IPS DF 6.9 (cell line): Measurements from ENCODE around the gene PDZD2.

ENCODE experiments used
- DNase-seq: peaks from one replicate; pipeline ENCODE4 v3.0.0-alpha.2; 2013; ENCODE audit warnings: low read depth, low spot score
- H3K27ac ChIP-seq: one replicate; pipeline ENCODE4 v1.5.1; 2013; ENCODE audit warnings: low read length, control low read depth
- H3K27me3 ChIP-seq: 2 replicates; pipeline ENCODE4 v1.6.1; 2013; ENCODE audit warnings: mild to moderate bottlenecking, low read length; ENCODE audit not compliant: control insufficient read depth, insufficient read depth
- H3K36me3 ChIP-seq: 2 replicates; pipeline ENCODE4 v1.6.1; 2013; ENCODE audit warnings: low read length; ENCODE audit not compliant: control insufficient read depth, insufficient read depth
- H3K4me1 ChIP-seq: 2 replicates; pipeline ENCODE4 v1.6.1; 2013; ENCODE audit warnings: low read length; ENCODE audit not compliant: control insufficient read depth, insufficient read depth
- H3K4me3 ChIP-seq: 2 replicates; pipeline ENCODE4 v1.5.1; 2013; ENCODE audit warnings: mild to moderate bottlenecking, low read length
- H3K9me3 ChIP-seq: 2 replicates; pipeline ENCODE4 v1.6.1; 2013; ENCODE audit warnings: low read length, inconsistent platforms; ENCODE audit not compliant: control insufficient read depth, insufficient read depth
- WGBS: extraction: QIAGEN DNeasy Blood & Tissue Kit; methylation state at CpG from one replicate; pipeline ENCODE4 v1.1.7; 2013; ENCODE audit warnings: mixed read lengths, missing lambda C conversion rate; ENCODE audit not compliant: insufficient read length, insufficient coverage; 5-methylcytosine and 5-hydroxymethylcytosine counted together

Gene PDZD2

GRCh38 chr5:31707329-31707728 lies 68.4 kb downstream of the PDZD2 start:
- Histone ChIP-seq H3K36me3 (no peaks in the 10 kb centered on the region), H3K27ac (no peak overlapping the region), H3K27me3 (no peaks in the 10 kb centered on the region), H3K9me3 (no peaks in the 10 kb centered on the region), H3K4me1 (0 out of 2 replicates have a peak, but pooled peaks cover 1% of the 10 kb centered on the region), H3K4me3 (no peak overlapping the region)
- no peak for DNase-seq
- WGBS, result no CpG with 5 or more reads among the region's 4 CpGs

DNA sequence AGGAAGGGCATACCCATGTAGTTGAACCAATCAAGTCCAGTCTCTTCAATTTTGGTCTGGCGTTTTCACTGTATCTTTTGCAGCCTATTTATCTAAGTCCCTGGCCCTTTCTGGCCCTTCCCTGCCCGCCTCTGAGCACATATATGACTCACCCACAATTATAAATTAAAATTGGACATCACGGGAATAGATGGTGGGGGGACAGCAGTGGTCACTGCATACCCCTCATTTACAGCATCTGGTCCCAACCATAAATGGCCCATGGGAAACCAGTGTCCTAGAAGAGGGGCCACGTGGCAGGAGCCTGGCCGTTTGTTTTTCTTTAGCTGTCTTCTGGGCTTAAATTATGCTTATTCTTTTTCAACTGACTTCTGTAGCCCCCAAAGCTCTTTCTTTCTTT lies 69.2 kb downstream of the PDZD2 start:
- no CpG with 5 or more reads among the region's 5 CpGs for WGBS
- DNase-seq, result no peak
- Histone ChIP-seq H3K27me3 (no peaks in the 10 kb centered on the region), H3K9me3 (no peaks in the 10 kb centered on the region), H3K36me3 (no peaks in the 10 kb centered on the region), H3K4me1 (0 out of 2 replicates have a peak, but pooled peaks cover 1% of the 10 kb centered on the region), H3K27ac (no peak overlapping the region), H3K4me3 (no peak overlapping the region)

DNA sequence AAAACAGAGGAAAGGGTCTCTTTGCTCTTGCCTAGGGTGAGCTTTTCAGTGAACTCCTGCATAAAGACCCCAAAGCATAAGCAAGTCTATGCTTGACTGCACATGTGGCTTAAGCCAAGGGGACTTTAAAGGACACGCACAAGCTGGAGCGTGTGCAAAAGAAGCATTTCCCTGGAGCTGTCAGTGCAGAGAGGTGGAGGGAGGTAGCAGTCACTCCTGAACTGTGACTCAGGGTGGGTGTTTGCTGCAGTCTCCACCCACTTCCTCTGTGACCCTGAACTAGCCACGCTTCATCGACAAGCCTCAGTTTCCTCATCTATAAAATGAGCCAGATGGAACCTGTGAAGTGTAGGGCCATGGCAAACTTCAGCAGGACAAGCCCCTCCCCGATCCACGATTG lies 72.4 kb downstream of the PDZD2 start:
- Histone ChIP-seq H3K27me3 (no peaks in the 10 kb centered on the region), H3K4me1 (0 out of 2 replicates have a peak, but pooled peaks cover 1% of the 10 kb centered on the region), H3K9me3 (no peaks in the 10 kb centered on the region), H3K36me3 (no peaks in the 10 kb centered on the region), H3K27ac (no peak overlapping the region), H3K4me3 (no peak overlapping the region)
- no peak for DNase-seq
- no CpG with 5 or more reads among the region's 6 CpGs for whole genome bisulfite sequencing

DNA sequence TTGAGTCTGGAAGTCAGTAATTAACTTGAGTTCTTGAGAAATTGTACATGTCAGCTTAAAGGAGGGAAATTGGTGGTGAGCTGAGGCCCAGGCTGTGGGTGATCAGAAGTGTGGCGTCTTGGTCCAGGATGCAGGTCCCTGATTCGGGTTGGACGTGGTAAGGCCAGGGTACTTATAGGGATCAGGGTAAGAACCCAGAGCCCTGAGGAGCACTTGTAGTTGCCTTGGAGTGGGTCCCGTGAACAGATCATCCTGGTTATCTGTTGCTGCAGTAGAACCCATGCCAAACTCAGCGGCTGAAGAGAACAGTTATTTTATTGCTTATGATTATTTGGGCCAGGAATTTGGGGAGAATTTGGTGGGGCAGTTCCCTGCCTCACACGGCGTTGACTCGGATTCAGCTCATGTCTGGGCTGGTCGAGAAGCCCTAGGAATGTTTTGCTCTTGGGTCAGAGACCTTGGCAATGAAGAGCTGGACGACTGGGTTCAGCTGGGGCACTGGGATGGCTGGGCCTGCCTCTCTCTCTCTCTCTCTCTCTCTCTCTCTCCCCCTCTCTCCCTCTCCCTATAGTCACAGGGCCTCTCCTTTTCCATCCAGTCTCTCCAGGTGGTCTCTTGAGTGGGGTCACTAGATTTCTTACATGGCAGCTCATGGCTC lies 73.1 kb downstream of the PDZD2 start:
- Histone ChIP-seq H3K4me3 (no peak overlapping the region), H3K36me3 (no peaks in the 10 kb centered on the region), H3K9me3 (no peaks in the 10 kb centered on the region), H3K4me1 (0 out of 2 replicates have a peak, but pooled peaks cover 1% of the 10 kb centered on the region), H3K27me3 (no peaks in the 10 kb centered on the region), H3K27ac (no peak overlapping the region)
- no peak for DNase-seq
- no CpG with 5 or more reads among the region's 10 CpGs for WGBS

- H3K27ac ChIP-seq, result no peak overlapping the region
- peaks cover 6% of the 10 kb centered on the region for H3K4me1 ChIP-seq
- no peak for DNase-seq
- no peaks in the 10 kb centered on the region for H3K36me3 ChIP-seq
- no peak overlapping the region for H3K4me3 ChIP-seq
- H3K27me3 ChIP-seq, result no peaks in the 10 kb centered on the region
- 0 out of 2 replicates have a peak, but pooled peaks cover 1% of the 10 kb centered on the region for H3K9me3 ChIP-seq
- WGBS, result no CpG with 5 or more reads among the region's 7 CpGs
Observed at GRCh38 chr5:31717561-31717960, 78.6 kb downstream of the PDZD2 start.

DNA sequence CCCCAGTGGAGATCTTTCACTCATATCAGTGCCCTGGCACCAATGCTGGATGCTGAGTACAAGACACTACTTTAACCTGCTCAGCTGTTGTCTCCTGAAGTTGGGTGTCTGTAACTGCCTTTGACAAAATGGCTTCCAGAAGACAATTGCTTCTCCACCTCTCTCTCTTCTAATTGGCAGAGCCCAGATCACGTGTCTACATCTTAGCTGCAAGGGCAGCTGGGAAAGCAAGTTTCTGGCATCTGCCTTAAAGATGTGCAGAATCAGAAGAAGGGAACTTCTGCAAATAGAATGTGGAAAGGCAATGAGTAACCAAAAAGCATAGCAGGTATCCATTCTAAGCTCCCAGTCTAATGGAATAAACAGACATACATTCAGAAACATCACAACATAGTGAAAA lies 81.1 kb downstream of the PDZD2 start:
- peaks cover 4% of the 10 kb centered on the region for H3K4me1 ChIP-seq
- H3K4me3 ChIP-seq, result no peak overlapping the region
- WGBS, result no CpG with 5 or more reads among the region's 1 CpG
- no peak overlapping the region for H3K27ac ChIP-seq
- 0 out of 2 replicates have a peak, but pooled peaks cover 1% of the 10 kb centered on the region for H3K9me3 ChIP-seq
- no peak for DNase-seq
- H3K36me3 ChIP-seq, result no peaks in the 10 kb centered on the region
- H3K27me3 ChIP-seq, result no peaks in the 10 kb centered on the region

GRCh38 chr5:31720811-31721345 lies 81.9 kb downstream of the PDZD2 start:
- DNase-seq, result no peak
- H3K9me3 ChIP-seq, result 0 out of 2 replicates have a peak, but pooled peaks cover 1% of the 10 kb centered on the region
- no peaks in the 10 kb centered on the region for H3K27me3 ChIP-seq
- peaks cover 4% of the 10 kb centered on the region for H3K4me1 ChIP-seq
- no peak overlapping the region for H3K27ac ChIP-seq
- WGBS, result no CpG with 5 or more reads among the region's 4 CpGs
- no peak overlapping the region for H3K4me3 ChIP-seq
- no peaks in the 10 kb centered on the region for H3K36me3 ChIP-seq

DNA sequence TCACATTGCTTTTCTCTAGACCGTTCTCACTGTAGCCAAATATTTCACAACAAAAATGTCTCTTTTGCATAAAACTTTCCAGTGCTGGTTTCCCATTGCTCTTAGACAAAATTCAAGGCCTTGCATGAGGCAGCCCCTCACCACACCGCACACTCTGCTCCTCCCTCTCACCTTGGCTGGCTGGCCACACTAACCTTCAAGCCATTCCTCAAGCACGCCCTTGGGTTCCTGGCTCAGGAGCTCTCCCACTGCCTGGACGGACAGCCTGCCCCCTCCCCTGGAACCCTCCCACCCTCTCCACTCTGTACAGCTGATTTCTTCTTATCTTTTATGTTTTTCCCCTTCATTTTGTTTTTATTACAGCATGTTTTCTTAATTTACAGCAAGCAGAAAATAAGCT lies 83.2 kb downstream of the PDZD2 start:
- no peaks in the 10 kb centered on the region for H3K27me3 ChIP-seq
- no peaks in the 10 kb centered on the region for H3K36me3 ChIP-seq
- H3K27ac ChIP-seq, result no peak overlapping the region
- H3K9me3 ChIP-seq, result 0 out of 2 replicates have a peak, but pooled peaks cover 1% of the 10 kb centered on the region
- H3K4me3 ChIP-seq, result no peak overlapping the region
- no peak for DNase-seq
- H3K4me1 ChIP-seq, result peaks cover 4% of the 10 kb centered on the region
- no CpG with 5 or more reads among the region's 4 CpGs for WGBS

DNA sequence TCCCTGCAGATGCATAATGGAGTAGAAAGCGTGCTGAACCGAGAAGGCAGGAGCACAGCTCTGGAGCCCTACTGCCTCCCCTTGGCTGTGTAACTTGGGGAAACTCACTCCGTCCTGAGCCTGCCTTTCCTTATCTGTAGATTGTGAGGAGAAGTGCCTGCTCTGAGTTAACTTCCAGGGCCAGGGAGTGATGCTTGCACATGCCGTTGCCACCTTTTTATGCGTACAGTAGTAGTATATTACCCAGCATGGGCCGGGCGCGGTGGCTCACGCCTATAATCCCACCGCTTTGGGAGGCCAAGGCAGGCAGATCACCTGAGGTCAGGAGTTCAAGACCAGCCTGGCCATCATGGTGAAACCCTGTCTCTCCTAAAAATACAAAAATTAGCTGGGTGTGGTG lies 87.1 kb downstream of the PDZD2 start:
- H3K4me1 ChIP-seq, result peaks cover 2% of the 10 kb centered on the region; the same call in 1 of the 2 replicates
- no peak overlapping the region for H3K27ac ChIP-seq
- no peak for DNase-seq
- no peaks in the 10 kb centered on the region for H3K27me3 ChIP-seq
- H3K36me3 ChIP-seq, result no peaks in the 10 kb centered on the region
- no CpG with 5 or more reads among the region's 10 CpGs for WGBS
- no peaks in the 10 kb centered on the region for H3K9me3 ChIP-seq
- H3K4me3 ChIP-seq, result no peak overlapping the region

DNA sequence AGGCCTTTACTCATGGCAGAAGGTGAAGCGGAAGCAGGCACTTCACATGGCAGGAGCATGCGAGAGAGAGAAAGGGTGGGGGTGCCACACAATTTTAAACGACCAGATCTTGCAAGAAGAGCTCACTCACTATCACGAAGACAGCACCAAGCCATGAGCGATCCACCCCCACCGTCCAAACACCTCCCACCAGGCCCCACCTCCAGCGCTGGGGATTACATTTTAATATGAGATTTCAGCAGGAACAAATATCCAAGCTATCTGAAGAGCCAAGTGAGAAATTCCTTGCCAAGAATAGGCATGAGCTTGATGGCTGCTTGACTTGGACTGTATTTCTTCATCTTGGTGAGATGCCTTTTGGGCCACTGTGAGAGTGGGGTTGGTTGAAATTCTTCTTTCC lies 88.0 kb downstream of the PDZD2 start:
- Histone ChIP-seq H3K4me1 (peaks cover 2% of the 10 kb centered on the region), H3K27me3 (no peaks in the 10 kb centered on the region), H3K4me3 (no peak overlapping the region), H3K36me3 (no peaks in the 10 kb centered on the region), H3K9me3 (no peaks in the 10 kb centered on the region), H3K27ac (no peak overlapping the region)
- no CpG with 5 or more reads among the region's 7 CpGs for WGBS
- no peak for DNase-seq

- no peak for DNase-seq
- Histone ChIP-seq H3K36me3 (no peaks in the 10 kb centered on the region), H3K27me3 (no peaks in the 10 kb centered on the region), H3K27ac (no peak overlapping the region), H3K9me3 (no peaks in the 10 kb centered on the region), H3K4me1 (peaks cover 6% of the 10 kb centered on the region), H3K4me3 (no peak overlapping the region)
- WGBS, result no CpG with 5 or more reads among the region's 3 CpGs
Observed at GRCh38 chr5:31728039-31728438, 89.1 kb downstream of the PDZD2 start.
